ENCODE results near the gene CYP4F22. TPM values are rescaled to one million over a fixed set of nuclear protein-coding genes. Genes with fewer than 3 reads are reported as not detected.

The CYP4F22 gene
- total RNA-seq, 1 donor = not detected

DNA sequence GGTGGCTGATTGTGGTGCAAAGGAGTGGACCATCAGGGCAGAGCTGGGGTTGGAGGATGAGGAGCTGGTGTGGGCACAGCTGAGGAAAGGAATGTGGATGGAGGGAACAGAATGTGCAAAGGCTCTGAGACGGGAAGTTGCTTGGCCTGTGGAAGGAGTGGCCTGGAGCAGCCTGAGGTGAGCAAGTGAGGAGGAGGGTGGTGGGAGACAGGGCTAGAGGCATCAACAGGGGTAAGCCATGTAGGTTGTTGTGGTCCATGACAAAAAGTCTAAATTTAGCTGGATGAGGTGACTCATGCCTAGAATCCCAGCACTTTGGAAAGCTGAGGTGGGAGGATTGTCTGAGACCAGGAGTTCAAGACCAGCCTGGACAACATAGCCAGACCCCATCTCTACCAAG lies 9.5 kb downstream of the CYP4F22 start:
- H3K9me3 ChIP-seq (ENCODE audit: low read depth, low read length) = no peaks in the 10 kb centered on the region
- H3K27ac ChIP-seq (ENCODE audit: low read depth, low read length) = no peak overlapping the region
- no peak overlapping the region for H2AFZ ChIP-seq (ENCODE audit: low read length)
- H4K20me1 ChIP-seq (ENCODE audit: insufficient read depth, low read length) = no peaks in the 10 kb centered on the region
- no peaks in the 10 kb centered on the region for H3K79me2 ChIP-seq (ENCODE audit: insufficient read depth, low read length)
- H3K4me3 ChIP-seq (ENCODE audit: insufficient read depth, low read length) = no peak overlapping the region
- H3K4me2 ChIP-seq (ENCODE audit: insufficient read depth, low read length) = no peak overlapping the region
- no peaks in the 10 kb centered on the region for H3K27me3 ChIP-seq (ENCODE audit: insufficient read depth, low read length)
- no peaks in the 10 kb centered on the region for H3K36me3 ChIP-seq (ENCODE audit: insufficient read depth, low read length)
- no peaks in the 10 kb centered on the region for H3K4me1 ChIP-seq (ENCODE audit: insufficient read depth, low read length)
- TF ChIP-seq, protein P1, sequence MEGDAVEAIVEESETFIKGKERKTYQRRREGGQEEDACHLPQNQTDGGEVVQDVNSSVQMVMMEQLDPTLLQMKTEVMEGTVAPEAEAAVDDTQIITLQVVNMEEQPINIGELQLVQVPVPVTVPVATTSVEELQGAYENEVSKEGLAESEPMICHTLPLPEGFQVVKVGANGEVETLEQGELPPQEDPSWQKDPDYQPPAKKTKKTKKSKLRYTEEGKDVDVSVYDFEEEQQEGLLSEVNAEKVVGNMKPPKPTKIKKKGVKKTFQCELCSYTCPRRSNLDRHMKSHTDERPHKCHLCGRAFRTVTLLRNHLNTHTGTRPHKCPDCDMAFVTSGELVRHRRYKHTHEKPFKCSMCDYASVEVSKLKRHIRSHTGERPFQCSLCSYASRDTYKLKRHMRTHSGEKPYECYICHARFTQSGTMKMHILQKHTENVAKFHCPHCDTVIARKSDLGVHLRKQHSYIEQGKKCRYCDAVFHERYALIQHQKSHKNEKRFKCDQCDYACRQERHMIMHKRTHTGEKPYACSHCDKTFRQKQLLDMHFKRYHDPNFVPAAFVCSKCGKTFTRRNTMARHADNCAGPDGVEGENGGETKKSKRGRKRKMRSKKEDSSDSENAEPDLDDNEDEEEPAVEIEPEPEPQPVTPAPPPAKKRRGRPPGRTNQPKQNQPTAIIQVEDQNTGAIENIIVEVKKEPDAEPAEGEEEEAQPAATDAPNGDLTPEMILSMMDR (IDR thresholded peaks at IDR 0.05; ENCODE audit: extremely low read depth, low read depth, low read length) = no peak
- DNase-seq (ENCODE audit: insufficient read length, low spot score, missing footprints) = no peak

DNA sequence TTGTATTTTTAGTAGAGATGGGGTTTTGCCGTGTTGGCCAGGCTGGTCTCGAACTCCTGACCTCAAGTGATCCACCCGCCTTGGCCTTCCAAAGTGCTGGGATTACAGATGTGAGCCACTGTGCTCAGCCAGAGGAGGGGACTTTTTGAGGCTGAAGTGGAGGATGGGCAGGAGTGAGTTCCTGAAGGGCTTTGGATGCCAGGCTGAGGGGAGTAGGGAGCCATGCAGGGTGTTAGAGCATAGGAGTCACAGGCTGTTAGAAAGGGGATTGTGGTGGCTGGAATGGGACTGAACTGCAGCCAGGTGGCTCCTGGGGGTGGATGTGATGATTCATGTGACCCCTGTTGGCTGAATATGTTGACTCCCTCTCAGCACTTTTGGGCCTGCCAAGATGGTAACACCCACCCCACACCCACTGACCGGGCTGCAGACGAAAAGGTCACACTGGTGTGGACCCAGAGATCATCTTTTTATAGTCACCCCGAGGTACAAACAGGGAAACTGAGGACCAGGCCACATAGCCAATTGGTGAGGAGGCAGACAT lies 11.2 kb downstream of the CYP4F22 start:
- H3K4me2 ChIP-seq (ENCODE audit: insufficient read depth, low read length) = no peak overlapping the region
- H4K20me1 ChIP-seq (ENCODE audit: insufficient read depth, low read length) = no peaks in the 10 kb centered on the region
- H2AFZ ChIP-seq (ENCODE audit: low read length) = no peak overlapping the region
- H3K36me3 ChIP-seq (ENCODE audit: insufficient read depth, low read length) = no peaks in the 10 kb centered on the region
- no peak overlapping the region for H3K27ac ChIP-seq (ENCODE audit: low read depth, low read length)
- no peaks in the 10 kb centered on the region for H3K27me3 ChIP-seq (ENCODE audit: insufficient read depth, low read length)
- H3K79me2 ChIP-seq (ENCODE audit: insufficient read depth, low read length) = no peaks in the 10 kb centered on the region
- no peak for DNase-seq (ENCODE audit: insufficient read length, low spot score, missing footprints)
- no peaks in the 10 kb centered on the region for H3K9me3 ChIP-seq (ENCODE audit: low read depth, low read length)
- no peak overlapping the region for H3K4me3 ChIP-seq (ENCODE audit: insufficient read depth, low read length)
- TF ChIP-seq, protein P1 (IDR thresholded peaks at IDR 0.05; ENCODE audit: extremely low read depth, low read depth, low read length) = no peak
- H3K4me1 ChIP-seq (ENCODE audit: insufficient read depth, low read length) = no peaks in the 10 kb centered on the region

DNA sequence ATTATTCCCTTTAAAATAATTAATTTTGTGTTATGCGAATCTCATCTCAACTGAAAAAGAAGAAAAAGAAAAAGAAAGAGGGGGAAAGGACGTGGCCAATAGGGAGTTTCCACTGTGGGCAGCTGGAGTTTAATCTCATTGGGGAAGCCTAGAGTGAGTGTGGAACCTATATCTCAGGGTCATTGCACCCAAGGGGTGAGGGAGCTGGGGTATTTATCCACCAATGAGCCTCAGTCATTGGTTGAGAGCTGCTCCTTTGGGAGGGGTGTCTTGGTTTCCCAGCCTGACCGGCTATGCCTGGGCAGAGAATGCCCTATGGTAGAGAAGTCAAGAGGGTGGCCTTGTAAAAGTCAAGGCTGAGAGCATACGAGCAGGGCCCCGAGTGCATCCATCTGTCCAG lies 16.5 kb downstream of the CYP4F22 start:
- Histone ChIP-seq H3K27me3 (ENCODE audit: insufficient read depth, low read length) (no peaks in the 10 kb centered on the region), H3K4me3 (ENCODE audit: insufficient read depth, low read length) (no peak overlapping the region), H3K4me2 (ENCODE audit: insufficient read depth, low read length) (no peak overlapping the region), H2AFZ (ENCODE audit: low read length) (no peak overlapping the region), H3K9me3 (ENCODE audit: low read depth, low read length) (no peaks in the 10 kb centered on the region), H3K4me1 (ENCODE audit: insufficient read depth, low read length) (no peaks in the 10 kb centered on the region), H4K20me1 (ENCODE audit: insufficient read depth, low read length) (no peaks in the 10 kb centered on the region), H3K79me2 (ENCODE audit: insufficient read depth, low read length) (no peaks in the 10 kb centered on the region), H3K36me3 (ENCODE audit: insufficient read depth, low read length) (no peaks in the 10 kb centered on the region), H3K27ac (ENCODE audit: low read depth, low read length) (no peak overlapping the region)
- no peak for DNase-seq (ENCODE audit: insufficient read length, low spot score, missing footprints)
- TF ChIP-seq, protein P1 (IDR thresholded peaks at IDR 0.05; ENCODE audit: extremely low read depth, low read depth, low read length) = no peak

DNA sequence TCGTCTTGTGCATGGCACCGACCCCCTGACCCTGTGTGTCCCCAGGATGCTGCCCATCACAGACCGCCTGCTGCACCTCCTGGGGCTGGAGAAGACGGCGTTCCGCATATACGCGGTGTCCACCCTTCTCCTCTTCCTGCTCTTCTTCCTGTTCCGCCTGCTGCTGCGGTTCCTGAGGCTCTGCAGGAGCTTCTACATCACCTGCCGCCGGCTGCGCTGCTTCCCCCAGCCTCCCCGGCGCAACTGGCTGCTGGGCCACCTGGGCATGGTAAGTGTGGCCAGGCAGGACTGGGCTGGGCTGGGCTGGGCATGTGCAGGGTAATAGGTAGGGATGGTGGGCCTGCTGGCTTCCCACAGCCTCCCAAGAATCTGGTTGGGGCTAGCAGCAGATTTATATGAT lies 17.0 kb downstream of the CYP4F22 start:
- Histone ChIP-seq H3K36me3 (ENCODE audit: insufficient read depth, low read length) (no peaks in the 10 kb centered on the region), H3K4me2 (ENCODE audit: insufficient read depth, low read length) (no peak overlapping the region), H3K27me3 (ENCODE audit: insufficient read depth, low read length) (no peaks in the 10 kb centered on the region), H3K4me3 (ENCODE audit: insufficient read depth, low read length) (no peak overlapping the region), H4K20me1 (ENCODE audit: insufficient read depth, low read length) (no peaks in the 10 kb centered on the region), H3K79me2 (ENCODE audit: insufficient read depth, low read length) (no peaks in the 10 kb centered on the region), H3K27ac (ENCODE audit: low read depth, low read length) (no peak overlapping the region), H2AFZ (ENCODE audit: low read length) (no peak overlapping the region), H3K9me3 (ENCODE audit: low read depth, low read length) (no peaks in the 10 kb centered on the region), H3K4me1 (ENCODE audit: insufficient read depth, low read length) (no peaks in the 10 kb centered on the region)
- TF ChIP-seq, protein P1 (IDR thresholded peaks at IDR 0.05; ENCODE audit: extremely low read depth, low read depth, low read length) = no peak
- no peak for DNase-seq (ENCODE audit: insufficient read length, low spot score, missing footprints)

Data from osteoblast (primary cell).